Ishikawa (cell line): Measurements from ENCODE around the gene LSM7.

Experiments
- CEBPB ChIP-seq: IDR thresholded peaks from 2 replicates; pipeline ENCODE4 v1.6.1; 2012
- CREB1 ChIP-seq: IDR thresholded peaks from 2 replicates; pipeline ENCODE4 v1.6.1; 2012; ENCODE audit warnings: low read depth
- EGR1 ChIP-seq: IDR thresholded peaks from 2 replicates; pipeline ENCODE4 v1.6.1; 2012
- EP300 ChIP-seq: IDR thresholded peaks from 2 replicates; pipeline ENCODE4 v1.6.1; 2012; ENCODE audit warnings: borderline replicate concordance
- FOXM1 ChIP-seq: IDR thresholded peaks from 2 replicates; pipeline ENCODE4 v1.6.1; 2012; ENCODE audit warnings: low read depth, borderline replicate concordance
- NFIC ChIP-seq: IDR thresholded peaks from 2 replicates; pipeline ENCODE4 v1.6.1; 2012
- RAD21 ChIP-seq: IDR thresholded peaks from 2 replicates; pipeline ENCODE4 v1.6.1; 2012; ENCODE audit warnings: low read depth
- TAF1 ChIP-seq: IDR thresholded peaks from 2 replicates; pipeline ENCODE4 v1.6.1; 2012; ENCODE audit warnings: low read depth, mild to moderate bottlenecking
- TCF12 ChIP-seq: IDR thresholded peaks from 2 replicates; pipeline ENCODE4 v1.6.1; 2012; ENCODE audit warnings: low read depth
- TEAD4 ChIP-seq: IDR thresholded peaks from 2 replicates; pipeline ENCODE4 v1.6.1; 2012
- YY1 ChIP-seq: IDR thresholded peaks from 2 replicates; pipeline ENCODE4 v1.6.1; 2012; ENCODE audit warnings: low read depth
- ZBTB7A ChIP-seq: IDR thresholded peaks from 2 replicates; pipeline ENCODE4 v1.6.1; 2012; ENCODE audit warnings: low read depth
- TF ChIP-seq, protein P1 (sequence below): IDR thresholded peaks from 2 replicates; pipeline ENCODE4 v1.6.1; 2012
- TF ChIP-seq, protein P2 (sequence below): IDR thresholded peaks from 2 replicates; pipeline ENCODE4 v1.6.1; 2012; ENCODE audit warnings: low read depth, mild to moderate bottlenecking
- TF ChIP-seq, protein P3 (sequence below): IDR thresholded peaks from 2 replicates; pipeline ENCODE4 v1.6.1; 2012

Gene LSM7

DNA sequence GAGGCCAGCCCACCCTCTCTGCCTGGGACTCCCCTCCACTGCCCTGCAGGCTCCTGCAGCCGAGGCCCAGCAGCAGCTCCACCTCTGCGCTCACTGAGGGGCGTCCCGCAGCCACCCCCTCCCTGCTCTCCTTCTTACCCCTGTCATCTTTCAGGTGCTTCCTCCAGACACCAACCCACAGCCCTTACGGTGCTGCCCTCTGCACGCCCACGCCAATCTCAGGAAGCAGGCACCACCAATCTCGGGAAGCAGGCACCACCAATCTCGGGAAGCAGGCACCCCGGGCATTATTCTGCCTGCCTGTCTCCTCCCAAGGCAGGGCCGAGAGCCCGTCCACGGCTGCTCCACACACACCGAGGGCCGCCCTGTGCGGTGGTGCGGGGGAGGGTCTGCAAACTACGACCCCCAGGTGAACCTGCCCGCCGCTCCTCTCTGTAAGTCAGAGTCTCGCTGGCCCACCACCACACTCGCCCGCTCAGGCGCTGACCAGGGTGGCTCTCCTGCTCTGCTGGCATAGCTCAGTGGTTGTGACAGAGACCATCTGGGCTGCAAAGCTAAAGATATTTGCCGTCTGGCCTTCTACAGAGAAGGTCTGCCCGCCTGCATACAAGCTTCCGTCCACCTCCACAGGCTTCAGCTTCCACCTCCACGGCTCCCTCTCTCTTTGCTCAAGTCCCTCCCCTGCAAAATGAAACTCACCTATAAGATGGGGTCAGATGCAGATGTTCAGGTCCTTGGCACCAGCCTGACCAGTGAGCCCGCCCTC is 2.9 kb downstream of the LSM7 start:
- TF ChIP-seq FOXM1 (no peak), YY1 (no peak), CEBPB (no peak), TEAD4 (no peak), NFIC (no peak), CREB1 (no peak), ZBTB7A (no peak), EP300 (no peak), TAF1 (no peak), TCF12 (no peak), EGR1 (no peak), RAD21 (no peak)
- TF ChIP-seq, protein P1, sequence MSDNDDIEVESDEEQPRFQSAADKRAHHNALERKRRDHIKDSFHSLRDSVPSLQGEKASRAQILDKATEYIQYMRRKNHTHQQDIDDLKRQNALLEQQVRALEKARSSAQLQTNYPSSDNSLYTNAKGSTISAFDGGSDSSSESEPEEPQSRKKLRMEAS, result no peak
- TF ChIP-seq, protein P2, sequence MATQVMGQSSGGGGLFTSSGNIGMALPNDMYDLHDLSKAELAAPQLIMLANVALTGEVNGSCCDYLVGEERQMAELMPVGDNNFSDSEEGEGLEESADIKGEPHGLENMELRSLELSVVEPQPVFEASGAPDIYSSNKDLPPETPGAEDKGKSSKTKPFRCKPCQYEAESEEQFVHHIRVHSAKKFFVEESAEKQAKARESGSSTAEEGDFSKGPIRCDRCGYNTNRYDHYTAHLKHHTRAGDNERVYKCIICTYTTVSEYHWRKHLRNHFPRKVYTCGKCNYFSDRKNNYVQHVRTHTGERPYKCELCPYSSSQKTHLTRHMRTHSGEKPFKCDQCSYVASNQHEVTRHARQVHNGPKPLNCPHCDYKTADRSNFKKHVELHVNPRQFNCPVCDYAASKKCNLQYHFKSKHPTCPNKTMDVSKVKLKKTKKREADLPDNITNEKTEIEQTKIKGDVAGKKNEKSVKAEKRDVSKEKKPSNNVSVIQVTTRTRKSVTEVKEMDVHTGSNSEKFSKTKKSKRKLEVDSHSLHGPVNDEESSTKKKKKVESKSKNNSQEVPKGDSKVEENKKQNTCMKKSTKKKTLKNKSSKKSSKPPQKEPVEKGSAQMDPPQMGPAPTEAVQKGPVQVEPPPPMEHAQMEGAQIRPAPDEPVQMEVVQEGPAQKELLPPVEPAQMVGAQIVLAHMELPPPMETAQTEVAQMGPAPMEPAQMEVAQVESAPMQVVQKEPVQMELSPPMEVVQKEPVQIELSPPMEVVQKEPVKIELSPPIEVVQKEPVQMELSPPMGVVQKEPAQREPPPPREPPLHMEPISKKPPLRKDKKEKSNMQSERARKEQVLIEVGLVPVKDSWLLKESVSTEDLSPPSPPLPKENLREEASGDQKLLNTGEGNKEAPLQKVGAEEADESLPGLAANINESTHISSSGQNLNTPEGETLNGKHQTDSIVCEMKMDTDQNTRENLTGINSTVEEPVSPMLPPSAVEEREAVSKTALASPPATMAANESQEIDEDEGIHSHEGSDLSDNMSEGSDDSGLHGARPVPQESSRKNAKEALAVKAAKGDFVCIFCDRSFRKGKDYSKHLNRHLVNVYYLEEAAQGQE, result no peak
- TF ChIP-seq, protein P3, sequence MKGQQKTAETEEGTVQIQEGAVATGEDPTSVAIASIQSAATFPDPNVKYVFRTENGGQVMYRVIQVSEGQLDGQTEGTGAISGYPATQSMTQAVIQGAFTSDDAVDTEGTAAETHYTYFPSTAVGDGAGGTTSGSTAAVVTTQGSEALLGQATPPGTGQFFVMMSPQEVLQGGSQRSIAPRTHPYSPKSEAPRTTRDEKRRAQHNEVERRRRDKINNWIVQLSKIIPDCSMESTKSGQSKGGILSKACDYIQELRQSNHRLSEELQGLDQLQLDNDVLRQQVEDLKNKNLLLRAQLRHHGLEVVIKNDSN, result no peak

DNA sequence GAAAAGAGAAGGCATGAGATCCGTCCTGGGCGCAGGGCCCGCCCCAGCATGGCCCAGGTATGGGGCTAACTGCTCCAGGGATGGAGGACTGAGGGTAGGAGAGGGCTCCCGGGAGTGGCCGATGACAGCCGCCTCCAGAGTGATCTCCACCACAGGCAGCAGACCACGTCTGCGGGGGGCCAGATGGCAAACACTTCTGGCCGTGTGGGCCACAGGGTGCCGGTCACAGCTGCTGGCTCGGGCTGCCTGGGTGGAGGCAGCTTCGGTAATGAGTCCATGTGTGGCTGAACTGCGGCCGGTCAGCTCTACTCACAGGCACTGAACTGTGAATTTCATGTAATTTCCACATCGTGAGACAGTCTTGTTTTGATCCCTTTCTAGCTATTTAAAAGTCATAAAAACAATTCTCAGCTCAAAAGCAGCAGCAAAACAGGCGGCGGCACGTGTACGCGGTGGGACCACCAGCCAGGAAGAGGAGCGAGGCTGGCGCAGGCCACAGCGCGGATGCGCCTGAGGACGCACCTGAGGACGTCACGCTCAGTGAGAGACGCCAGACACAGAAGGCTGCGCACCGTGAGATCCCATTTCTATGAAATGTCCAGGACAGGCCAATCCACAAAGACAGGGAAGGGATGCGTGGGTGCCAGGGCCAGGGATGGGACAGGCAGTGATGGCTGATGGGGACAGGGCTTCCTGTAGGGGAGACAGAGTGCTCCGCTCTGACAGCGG is 4.0 kb downstream of the LSM7 start:
- TF ChIP-seq TCF12 (no peak), ZBTB7A (no peak), RAD21 (no peak), CEBPB (no peak), TEAD4 (no peak), YY1 (no peak), TAF1 (no peak), FOXM1 (no peak), EGR1 (no peak)
- TF ChIP-seq, protein P2, result no peak
- TF ChIP-seq, protein P3, result no peak
- TF ChIP-seq, protein P1, result no peak

DNA sequence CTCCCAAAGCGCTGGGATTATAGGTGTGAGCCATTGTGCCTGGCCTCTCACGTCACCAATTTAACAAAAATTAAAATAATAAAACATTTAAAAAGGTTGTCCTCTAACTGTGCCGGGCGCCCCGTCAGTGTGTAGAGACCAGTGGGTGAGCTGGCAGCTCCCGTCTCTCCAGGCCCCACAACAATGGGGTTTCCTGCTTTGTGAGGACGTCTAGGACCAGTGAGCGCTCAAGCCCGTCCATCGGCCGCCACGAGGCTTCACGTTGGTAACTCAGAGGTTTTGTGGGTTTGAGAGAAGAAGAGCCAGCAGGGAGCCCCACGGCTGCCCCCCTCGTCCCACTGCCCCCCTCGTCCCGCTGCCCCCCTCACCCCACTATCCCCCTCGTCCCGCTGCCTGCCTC is 4.7 kb downstream of the LSM7 start:
- TF ChIP-seq RAD21 (no peak), CREB1 (no peak), CEBPB (no peak), NFIC (no peak), TAF1 (no peak), EGR1 (no peak), EP300 (no peak), TEAD4 (no peak), YY1 (no peak), ZBTB7A (no peak), FOXM1 (no peak), TCF12 (no peak)
- TF ChIP-seq, protein P3, result no peak
- TF ChIP-seq, protein P1, result no peak
- TF ChIP-seq, protein P2, result no peak
